Esophagus (tissue), 2 donors: ENCODE data around the gene SLC45A1. TPM values are rescaled to one million over a fixed set of nuclear protein-coding genes. Genes with fewer than 3 reads are reported as not detected.

Experiments used
- H3K27ac ChIP-seq, 2 donors: one replicate each; pipeline ENCODE4 v1.5.1; 2013; ENCODE audit warnings: low read depth in 2 of 2, mild to moderate bottlenecking in 2 of 2, inconsistent platforms in 1 of 2, low read length in 1 of 2, moderate library complexity in 1 of 2
- H3K27me3 ChIP-seq, 2 donors: one replicate each; pipeline ENCODE4 v1.6.1; 2013; ENCODE audit warnings: low read length in 2 of 2, control low read depth in 1 of 2, mild to moderate bottlenecking in 1 of 2; ENCODE audit not compliant: insufficient read depth in 2 of 2, control insufficient read depth in 1 of 2
- H3K36me3 ChIP-seq, 2 donors: one replicate each; pipeline ENCODE4 v1.6.1; 2013; ENCODE audit warnings: low read length in 1 of 2; ENCODE audit not compliant: control insufficient read depth in 2 of 2, insufficient read depth in 2 of 2
- H3K4me1 ChIP-seq, 2 donors: one replicate each; pipeline ENCODE4 v1.6.1; 2013; ENCODE audit warnings: low read length in 1 of 2; ENCODE audit not compliant: control insufficient read depth in 2 of 2, insufficient read depth in 2 of 2
- H3K4me3 ChIP-seq, 2 donors: one replicate each; pipeline ENCODE4 v1.5.1; 2013; ENCODE audit warnings: low read length in 2 of 2, mild to moderate bottlenecking in 2 of 2, low read depth in 1 of 2, moderate library complexity in 1 of 2
- H3K9me3 ChIP-seq, 2 donors: one replicate each; pipeline ENCODE4 v1.6.1; 2013; ENCODE audit warnings: mild to moderate bottlenecking in 2 of 2, low read depth in 1 of 2, low read length in 1 of 2, moderate library complexity in 1 of 2; ENCODE audit not compliant: control insufficient read depth in 2 of 2, insufficient read depth in 1 of 2
- WGBS, 2 donors: extraction: QIAGEN DNeasy Blood & Tissue Kit; methylation state at CpG; one replicate each; pipeline ENCODE4 v1.1.7; 2013; 5-methylcytosine and 5-hydroxymethylcytosine counted together
- polyA plus RNA-seq, 2 donors: library from polyadenylated mRNA; stranded (reverse); fragments of 200-250 nt; gene quantifications; one replicate each; pipeline ENCODE4 v1.2.3, GENCODE V29; 2013
- donor health status: healthy with polysubstance abuse.
- donor health status: Bipolar disorder and iron deficiency.

The SLC45A1 gene
- polyA plus RNA-seq, 2 donors, result 0.61 to 1.1 TPM

DNA sequence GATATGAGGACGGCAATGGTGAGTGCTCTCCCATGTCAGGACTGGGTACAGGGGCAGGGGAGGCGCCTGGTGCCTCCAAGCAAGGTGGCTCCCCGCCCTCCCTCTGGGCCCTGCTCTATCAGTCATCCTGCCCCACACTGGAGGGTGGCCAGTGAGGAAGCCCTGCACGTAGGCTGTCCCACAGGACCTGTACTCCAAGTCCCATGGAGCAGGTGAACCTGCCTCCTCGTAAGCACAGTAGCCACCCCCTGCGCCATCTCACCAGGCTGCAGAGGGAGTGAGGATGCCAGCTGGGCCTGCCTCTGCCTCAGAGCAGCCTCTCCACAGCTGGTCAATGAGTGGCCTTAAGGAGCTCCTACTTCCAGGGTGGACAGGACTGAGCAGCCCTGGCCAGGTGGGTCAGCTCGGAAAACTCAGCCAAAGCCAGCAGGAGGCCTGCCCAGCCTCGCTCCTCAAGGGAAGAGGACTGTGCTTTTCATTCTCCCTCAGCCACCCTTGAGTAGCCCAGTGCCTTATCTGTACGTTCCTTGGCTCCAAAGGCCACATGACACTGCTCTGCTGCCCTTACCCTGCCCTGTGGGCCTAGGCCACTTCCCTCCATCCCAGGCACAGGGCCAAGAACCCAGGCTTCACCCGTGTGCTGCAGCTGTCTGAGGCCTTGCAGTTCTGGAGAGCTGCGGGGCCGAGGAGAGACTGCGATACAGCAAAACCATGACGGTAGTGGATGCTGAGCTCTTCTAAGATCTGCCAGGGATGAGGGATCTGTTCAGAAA, 39.6 kb downstream of the SLC45A1 start:
- Histone ChIP-seq H3K4me3 (no peak overlapping the region), H3K4me1 (peaks cover under 1 to 4% of the 10 kb centered on the region in 2 donors), H3K27me3 (no peaks in the 10 kb centered on the region), H3K9me3 (no peaks in the 10 kb centered on the region), H3K27ac (peak overlapping the region in 1 of 2 donors; percentile 22), H3K36me3 (peaks cover 48 to 73% of the 10 kb centered on the region in 2 donors)
- 73 to 75% methylated on average over 14 of the region's 14 CpGs for WGBS, 2 donors

DNA sequence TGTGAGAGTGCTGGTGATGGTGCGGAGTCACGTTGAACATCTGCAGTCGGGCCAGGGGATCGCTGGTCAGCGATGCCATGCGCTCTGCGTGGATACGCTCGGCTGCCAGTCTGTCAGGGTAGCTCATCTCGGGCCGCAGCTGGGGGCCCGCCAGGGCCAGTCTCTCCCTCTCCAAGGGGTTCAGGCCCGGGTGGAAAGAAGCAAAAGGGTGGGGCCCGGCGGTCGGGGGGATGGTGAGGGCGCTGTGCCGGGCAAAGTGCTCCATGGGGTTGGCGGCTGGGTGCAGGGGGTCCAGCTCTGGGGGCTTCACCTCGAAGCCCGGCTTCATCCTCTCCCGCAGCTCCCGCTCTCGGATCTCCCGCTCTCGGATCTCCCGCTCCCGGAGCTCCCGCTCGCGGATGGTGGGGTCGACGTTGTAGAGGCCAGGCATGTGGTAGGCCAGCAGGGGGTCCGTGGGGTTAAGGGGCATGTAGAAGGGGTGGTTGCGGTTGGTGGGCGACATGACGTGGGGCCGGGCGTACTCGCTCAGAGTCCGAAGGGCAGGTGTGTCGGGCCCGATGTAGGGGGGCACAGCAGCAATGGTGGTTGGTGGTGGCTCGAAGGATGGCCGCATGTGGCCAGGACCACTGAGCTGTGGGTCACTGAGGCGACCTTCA, 40.5 kb downstream of the SLC45A1 start:
- 94% methylated on average over 46 of the region's 46 CpGs for WGBS, 2 donors
- peaks cover 50 to 75% of the 10 kb centered on the region in 2 donors for H3K36me3 ChIP-seq

DNA sequence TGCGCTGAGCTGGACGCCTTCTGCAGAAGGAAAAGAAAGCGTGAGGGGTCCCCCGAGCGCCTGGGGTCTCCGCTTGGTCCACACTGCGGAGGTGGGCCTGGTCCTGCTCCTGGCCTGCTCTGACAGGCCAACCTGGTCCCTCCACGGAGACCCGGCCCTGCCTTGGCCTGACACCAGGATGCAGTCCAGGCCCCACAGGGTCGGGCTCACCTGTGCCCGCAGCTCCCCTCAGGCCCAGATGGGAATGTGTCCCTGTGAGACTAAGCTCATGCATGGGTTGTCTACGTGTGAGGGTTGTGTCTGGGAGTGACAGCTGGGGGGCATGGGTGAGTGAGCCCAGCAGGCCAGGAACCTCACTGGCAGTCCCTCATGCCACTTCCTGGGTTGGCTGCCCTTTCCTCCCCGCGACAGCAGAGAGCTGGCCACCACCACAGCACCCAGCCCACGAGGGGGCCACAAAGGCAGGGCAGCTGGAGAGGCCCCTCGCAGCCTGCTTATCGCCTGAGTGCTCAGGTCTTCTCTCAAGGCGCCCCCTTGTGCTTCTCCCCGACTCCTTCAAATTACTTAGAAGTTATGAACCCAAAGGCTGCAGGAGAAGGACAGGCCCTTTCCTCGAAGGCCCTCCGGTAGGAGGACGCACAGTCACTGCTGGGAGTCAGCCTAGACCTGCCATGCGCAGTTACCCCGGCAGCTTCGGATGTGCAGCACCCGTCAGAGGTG, 41.1 kb downstream of the SLC45A1 start:
- no peaks in the 10 kb centered on the region for H3K27me3 ChIP-seq
- H3K4me1 ChIP-seq, result peaks cover 7 to 11% of the 10 kb centered on the region in 2 donors
- peaks cover 47 to 75% of the 10 kb centered on the region in 2 donors for H3K36me3 ChIP-seq
- no peaks in the 10 kb centered on the region for H3K9me3 ChIP-seq
- H3K4me3 ChIP-seq, result no peak overlapping the region
- no peak overlapping the region for H3K27ac ChIP-seq
- WGBS, 2 donors, result 90 to 92% methylated on average over 26 of the region's 26 CpGs

More for the DNA sequence above, 40.5 kb downstream of the SLC45A1 start:
- no peak overlapping the region for H3K4me3 ChIP-seq
- H3K4me1 ChIP-seq, result peaks cover 4 to 7% of the 10 kb centered on the region in 2 donors
- no peaks in the 10 kb centered on the region for H3K9me3 ChIP-seq
- no peaks in the 10 kb centered on the region for H3K27me3 ChIP-seq
- no peak overlapping the region for H3K27ac ChIP-seq

DNA sequence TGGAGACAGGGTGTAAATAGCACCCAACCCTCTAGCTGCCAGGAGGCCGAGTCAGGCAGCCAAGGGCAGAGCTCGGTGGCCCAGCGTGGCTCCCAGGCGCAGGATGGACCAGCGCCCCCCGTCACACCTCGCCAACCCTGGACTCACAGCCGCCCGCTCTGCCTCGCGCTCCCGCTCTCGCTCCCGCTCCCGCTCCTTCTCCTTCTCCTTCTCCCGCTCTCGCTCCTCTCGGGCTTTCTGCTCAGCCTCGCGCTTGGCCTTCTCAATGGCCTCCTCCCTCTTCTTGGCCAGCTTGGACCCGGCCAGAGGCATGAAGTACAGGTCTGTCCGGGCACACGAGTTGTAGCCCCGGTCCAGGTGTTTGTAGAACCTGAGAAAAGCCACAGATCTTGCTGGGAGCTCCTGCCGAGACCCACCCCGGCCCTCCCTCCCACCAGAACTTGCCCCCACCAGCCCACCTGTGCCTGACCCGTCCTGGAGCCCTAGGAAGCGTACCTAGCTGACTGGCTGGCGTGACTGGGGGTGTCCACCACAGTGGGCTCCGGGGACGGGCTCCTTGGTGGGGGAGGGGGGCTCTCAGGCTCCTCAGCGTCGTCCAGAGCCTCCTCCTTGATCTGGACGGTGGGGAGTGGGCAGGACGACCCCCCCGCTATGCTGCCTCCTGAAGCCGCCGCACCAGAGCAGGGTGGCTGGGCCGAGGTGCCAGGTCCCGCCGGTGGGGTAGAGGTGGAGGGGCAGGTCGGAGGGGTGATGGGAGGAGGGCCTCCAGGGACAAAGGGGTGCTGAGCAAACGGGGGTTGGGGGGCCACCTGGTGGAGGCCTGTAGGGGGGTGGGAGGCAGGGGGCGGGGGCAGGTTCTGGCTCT, 41.9 kb downstream of the SLC45A1 start:
- Histone ChIP-seq H3K4me3 (no peak overlapping the region), H3K36me3 (peaks cover 47 to 77% of the 10 kb centered on the region in 2 donors), H3K9me3 (no peaks in the 10 kb centered on the region), H3K4me1 (peaks cover 13 to 14% of the 10 kb centered on the region in 2 donors), H3K27ac (no peak overlapping the region), H3K27me3 (no peaks in the 10 kb centered on the region)
- 91 to 92% methylated on average over 38 to 44 of the region's 44 CpGs for WGBS, 2 donors

DNA sequence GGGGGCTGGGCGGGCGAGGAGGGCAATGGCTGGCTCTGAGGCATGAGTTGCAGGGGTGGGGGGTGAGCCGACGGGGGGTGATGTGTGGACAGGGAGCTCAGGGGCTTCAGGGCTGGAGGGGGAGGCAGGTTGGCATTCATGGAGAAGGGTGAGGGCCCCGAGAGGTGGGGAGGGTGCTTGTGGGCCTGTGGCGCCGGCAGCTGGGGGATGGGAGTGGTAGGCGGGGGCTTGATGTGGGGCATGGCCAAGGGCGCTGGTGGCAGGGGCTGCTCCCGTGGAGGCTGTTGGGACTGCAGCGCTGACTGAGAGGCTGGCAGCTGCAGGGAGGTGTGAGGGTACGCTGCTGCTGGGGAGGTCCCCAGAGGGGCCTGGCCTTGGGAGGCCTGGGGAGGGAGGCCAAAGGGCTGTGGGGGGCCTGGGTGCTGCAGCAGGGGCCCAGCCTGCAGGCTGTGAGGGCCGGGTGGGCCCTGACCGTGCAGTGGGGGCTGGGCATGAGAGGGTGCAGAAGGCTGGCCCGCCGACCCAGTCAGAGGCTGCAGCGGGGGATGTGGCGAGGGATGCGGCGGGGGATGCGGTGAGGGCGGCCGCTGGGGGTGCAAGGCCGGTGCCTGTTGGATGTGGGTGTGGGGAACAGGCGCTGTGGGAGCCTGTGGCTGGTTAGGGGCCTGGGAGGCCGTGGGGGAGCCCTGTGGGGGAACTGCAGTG, 42.7 kb downstream of the SLC45A1 start:
- no peak overlapping the region for H3K4me3 ChIP-seq
- H3K27me3 ChIP-seq, result no peaks in the 10 kb centered on the region
- peaks cover 43 to 73% of the 10 kb centered on the region in 2 donors for H3K36me3 ChIP-seq
- 87 to 89% methylated on average over 23 to 26 of the region's 26 CpGs for WGBS, 2 donors
- no peaks in the 10 kb centered on the region for H3K9me3 ChIP-seq
- no peak overlapping the region for H3K27ac ChIP-seq
- peaks cover 13 to 17% of the 10 kb centered on the region in 2 donors for H3K4me1 ChIP-seq

DNA sequence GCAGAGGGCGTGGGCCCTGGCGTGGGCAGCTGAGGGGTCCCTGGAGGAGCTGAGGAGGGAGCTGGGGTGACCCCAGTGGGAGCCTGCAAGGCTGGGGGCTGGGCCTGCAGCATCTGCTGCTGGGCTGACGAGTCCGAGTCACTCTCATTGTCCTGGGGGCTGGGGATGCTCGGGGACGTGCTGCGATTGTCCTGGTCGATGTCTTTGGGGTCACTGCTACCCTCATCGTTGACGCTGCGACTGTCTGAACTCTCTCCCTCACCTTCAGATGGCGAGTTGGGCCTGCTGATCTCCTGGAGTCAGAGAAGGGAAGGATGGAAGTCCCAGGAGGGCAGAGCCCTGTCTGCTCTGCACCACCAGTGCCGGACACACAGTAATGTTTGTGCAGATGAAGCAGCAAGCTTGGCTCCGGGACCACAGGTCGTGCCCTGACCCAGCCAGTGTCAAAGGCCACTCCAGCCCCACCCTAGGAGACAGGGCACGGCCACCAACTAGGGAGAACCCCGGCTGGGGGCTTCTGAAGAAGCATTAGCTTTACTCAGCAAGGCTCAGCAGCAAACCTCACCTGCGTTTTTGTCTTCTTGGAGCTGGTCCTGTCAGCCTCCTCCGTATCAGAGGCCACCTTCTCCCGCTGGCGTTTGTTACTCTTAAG, 43.4 kb downstream of the SLC45A1 start:
- H3K4me1 ChIP-seq, result peaks cover 13 to 17% of the 10 kb centered on the region in 2 donors
- 85 to 89% methylated on average over 21 of the region's 21 CpGs for WGBS, 2 donors
- H3K9me3 ChIP-seq, result no peaks in the 10 kb centered on the region
- H3K4me3 ChIP-seq, result no peak overlapping the region
- no peaks in the 10 kb centered on the region for H3K27me3 ChIP-seq
- no peak overlapping the region for H3K27ac ChIP-seq
- H3K36me3 ChIP-seq, result peaks cover 43 to 73% of the 10 kb centered on the region in 2 donors

DNA sequence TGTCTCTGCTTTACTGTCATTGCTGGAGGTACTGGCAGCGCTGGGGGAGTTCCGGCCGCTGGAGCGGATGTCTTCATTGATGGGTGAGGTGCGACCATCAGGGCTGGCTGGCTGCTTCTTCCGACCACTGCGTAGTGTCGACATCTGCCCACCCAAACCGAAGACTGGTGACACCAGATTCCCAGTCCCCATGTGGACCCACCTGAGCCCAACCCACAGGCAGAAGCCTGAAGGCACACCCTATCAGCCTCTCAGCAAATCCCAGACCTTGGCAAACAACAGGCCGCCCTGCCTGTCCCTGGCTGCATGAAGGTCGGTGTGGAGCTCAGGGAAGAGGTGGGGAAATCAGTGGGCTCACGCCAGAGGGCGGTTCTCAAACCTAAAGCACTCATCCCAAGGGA, 44.8 kb downstream of the SLC45A1 start:
- 84 to 86% methylated on average over 13 of the region's 13 CpGs for WGBS, 2 donors
- H3K4me3 ChIP-seq, result no peak overlapping the region
- no peaks in the 10 kb centered on the region for H3K27me3 ChIP-seq
- no peaks in the 10 kb centered on the region for H3K9me3 ChIP-seq
- H3K4me1 ChIP-seq, result peaks cover 17 to 18% of the 10 kb centered on the region in 2 donors
- peak overlapping the region in 1 of 2 donors; percentile 78 for H3K27ac ChIP-seq
- peaks cover 31 to 64% of the 10 kb centered on the region in 2 donors for H3K36me3 ChIP-seq

DNA sequence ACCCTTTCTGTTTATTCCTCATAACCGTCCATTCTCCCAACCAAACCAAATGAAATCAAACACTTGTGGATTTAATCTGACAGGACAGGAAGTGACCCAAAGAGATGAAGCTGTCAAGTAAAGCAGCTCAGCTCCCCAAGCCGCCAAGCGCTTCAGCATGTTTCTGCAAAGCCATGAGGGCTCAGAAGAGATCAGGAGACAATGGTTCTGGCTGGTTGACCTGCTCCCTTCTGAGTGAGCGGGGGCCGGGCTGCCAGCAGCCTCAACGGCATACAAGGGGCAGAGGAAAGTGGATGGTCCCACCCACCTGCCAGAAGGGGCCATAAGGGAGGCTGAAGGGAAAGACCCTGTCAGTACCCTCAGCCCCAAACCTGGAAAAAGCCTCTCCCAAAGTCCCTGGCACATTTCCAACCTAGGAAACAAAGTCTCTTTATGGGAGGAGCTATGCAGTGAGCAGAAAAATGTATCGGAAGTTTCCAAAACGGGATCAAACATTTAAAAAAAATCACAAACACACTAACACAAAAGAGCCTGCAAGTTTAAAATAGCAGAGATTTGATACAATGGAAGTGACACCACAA, 45.4 kb downstream of the SLC45A1 start:
- Histone ChIP-seq H3K27me3 (no peaks in the 10 kb centered on the region), H3K4me3 (no peak overlapping the region), H3K9me3 (no peaks in the 10 kb centered on the region), H3K36me3 (peaks cover 28 to 59% of the 10 kb centered on the region in 2 donors), H3K27ac (peak overlapping the region; percentile 26 to 79), H3K4me1 (peaks cover 17% of the 10 kb centered on the region in 2 donors)
- 45 to 53% methylated on average over 8 of the region's 8 CpGs for WGBS, 2 donors
